NCI-H1694 treated with DMSO at 0.1 percent for 48 hours (cell line): ENCODE results near the gene SORCS1.

ENCODE experiments used
- DNase-seq: peaks from one replicate; lab custom pipeline; 2025; lab: John Stamatoyannopoulos, UW

Gene SORCS1

DNA sequence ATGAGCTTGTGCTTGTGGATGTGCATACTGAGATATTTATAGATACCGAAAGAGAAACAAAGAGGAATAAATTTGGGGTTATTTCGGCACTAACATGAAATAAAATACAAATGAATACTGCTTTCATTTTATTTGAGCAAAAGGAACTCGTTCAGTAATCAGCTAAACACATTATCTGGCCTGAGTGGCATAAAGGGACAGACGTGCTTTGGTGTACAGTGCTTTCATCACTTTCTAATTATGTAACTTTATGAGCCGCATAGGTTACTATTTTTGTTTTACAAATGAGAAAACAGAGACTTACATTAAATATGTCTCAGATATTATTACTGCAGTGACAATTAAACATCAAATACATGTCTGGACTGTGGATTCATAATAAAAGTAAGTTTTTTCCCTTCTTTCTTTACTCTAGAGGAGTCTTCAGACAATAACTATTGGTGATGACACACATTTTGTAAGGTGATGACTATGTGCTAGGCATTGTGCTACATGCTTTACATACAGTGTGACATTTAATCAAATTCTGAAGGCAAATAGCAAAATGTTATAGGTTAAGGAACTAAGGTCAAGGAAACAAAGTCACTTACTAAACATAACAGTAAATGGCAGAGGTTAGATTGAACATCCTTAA, 503.3 kb downstream of the SORCS1 start:
- DNase-seq = no peak

DNA sequence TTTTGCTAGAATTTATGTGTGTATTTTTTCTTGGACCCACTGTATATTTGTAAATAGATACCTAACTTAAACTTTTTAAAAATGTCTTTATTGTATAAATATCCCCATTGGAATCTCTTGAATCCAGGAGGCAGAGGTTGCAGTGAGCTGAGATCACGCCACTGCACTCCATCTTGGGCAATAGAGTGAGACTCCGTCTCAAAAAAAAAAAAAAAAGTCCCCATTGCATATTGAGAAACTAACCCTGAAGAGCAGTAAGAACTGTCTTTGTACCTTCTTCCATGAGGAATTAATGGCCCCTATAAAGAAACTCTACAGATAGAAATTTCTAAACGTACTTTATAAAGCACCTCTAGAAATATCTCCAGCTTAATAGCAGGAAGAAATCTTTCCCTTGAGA, 504.0 kb downstream of the SORCS1 start:
- no peak for DNase-seq

DNA sequence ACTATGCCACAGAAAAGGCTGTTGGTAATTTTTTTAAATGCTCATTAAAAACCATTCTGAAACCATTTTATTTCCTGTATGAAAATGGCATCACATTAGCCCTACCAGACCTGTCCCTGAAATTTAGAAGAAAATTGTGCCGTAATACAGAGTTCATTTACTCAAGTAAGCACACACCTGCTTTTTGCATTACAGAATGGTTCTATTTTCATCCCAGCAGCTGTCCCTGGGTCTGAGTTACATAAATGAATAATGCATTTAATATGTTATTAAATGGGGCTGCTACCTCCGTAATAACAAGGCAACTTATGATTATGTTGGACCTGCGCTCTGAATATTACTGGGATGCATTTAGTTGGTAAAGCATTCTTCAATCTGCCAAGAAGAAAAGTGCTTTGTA, 508.9 kb downstream of the SORCS1 start:
- no peak for DNase-seq

DNA sequence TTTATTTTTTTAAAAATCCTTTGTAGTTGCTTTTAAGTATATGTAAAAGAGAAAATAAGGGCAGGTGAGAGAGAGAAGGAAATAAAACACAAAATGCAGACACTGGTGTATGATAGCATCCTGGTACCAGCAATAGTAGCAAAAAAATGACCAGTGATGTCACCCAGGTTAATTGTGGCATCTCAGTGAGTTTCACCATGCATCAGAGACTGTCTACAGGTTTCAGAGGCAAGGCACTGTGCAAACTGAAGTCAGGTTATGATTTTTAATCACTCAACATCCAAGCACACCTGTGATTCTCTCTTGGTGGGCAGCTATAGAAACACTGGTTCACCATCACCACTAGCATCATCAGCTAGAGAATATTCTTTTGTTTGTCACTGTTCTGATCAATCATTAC, 509.3 kb downstream of the SORCS1 start:
- no peak for DNase-seq

DNA sequence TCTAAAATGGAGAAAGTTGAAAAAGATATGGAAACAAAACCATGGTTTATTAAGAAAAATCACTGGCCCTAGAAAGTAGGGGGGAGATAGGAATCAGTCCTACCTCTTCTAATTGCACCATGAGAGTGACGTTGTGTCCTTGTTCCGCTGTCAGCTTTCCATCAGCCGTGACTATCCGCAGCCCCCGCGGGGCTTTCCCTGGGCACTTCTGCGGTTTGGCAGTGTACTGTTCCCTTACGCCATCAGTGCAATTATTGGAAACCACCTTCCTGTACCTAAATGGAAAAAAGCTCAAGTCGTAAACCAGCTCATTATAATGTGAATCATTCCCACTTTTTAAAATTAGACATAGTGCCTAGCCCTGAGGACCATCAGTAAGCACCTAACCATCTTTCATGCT, 512.2 kb downstream of the SORCS1 start:
- no peak for DNase-seq

DNA sequence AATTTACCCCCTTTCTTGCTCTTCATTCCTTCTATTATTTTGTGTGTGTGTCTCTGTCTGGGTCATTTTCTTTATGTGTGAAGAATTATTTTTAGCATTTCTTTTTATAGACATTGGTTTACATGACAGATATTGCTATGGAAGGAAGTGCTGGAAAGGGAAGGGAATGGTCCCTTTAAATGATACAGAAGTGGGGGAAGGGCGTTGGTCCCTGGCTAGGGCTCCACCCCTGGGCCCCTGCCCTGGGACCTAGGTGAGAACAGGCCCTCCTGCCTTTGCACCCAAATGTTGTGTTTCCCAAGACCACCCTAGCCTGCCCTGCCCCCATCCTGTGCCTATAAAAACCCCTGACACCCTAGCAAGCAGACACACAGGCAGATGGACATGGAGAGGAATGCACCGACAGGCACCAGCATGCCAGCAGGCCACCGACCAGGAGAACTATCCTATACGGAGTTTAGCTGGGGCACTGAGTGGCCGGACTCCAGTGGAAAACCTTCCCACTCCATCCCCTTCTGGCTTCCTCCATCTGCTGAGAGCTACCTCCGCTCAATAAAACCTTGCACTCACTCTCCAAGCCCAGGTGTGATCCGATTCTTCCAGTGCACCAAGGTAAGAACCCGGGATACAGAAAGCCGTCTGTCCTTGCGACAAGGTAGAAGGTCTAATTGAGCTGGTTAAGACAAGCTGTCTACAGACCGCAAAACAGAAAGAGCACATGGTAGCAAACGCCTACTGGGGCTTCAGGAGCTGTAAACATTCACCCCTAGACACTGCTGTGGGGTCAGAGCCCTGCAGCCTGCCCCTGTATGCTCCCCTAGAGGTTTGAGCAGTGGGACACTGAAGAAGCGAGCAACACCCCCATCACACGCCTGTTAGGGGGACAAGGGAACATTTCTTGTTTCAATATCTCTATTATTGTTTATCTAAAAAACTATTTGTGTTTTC, 515.7 kb downstream of the SORCS1 start:
- no peak for DNase-seq

DNA sequence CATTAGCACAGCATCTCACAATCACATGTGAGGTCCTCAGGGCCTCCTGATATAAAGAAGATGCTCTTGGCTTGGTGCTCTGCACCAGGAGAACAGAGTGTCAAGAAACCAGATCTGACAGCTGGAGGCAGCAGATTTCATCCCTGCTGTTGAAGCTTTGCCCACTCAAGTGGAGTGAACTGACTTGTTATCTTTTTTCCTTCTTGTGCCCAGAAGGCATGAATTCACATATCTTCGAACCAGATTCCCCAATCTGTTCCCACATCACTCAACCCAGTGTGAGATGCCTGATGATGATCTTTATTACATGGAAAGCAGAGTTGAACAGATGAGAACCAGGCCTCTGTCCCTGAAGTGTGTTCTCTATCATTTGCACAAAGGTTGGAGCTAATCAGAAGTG, 521.0 kb downstream of the SORCS1 start:
- no peak for DNase-seq

DNA sequence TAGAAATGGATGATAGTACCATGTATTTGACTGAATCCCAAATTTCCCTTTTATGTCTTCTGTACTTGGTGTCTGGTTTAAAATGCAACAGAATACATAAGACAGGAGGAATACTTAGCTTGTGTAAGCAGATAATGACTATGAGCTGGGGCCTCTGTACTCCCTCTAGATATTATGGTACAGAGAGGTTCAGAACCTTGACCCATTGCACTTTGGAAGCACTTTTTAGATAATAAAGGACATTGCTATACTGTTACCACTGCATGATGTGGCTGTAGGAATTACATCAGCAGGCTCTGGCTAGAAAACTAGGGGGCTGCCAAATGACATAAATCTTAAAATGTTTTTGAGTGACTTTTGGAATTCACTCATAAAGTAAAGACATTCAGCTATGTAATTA, 526.6 kb downstream of the SORCS1 start:
- no peak for DNase-seq

DNA sequence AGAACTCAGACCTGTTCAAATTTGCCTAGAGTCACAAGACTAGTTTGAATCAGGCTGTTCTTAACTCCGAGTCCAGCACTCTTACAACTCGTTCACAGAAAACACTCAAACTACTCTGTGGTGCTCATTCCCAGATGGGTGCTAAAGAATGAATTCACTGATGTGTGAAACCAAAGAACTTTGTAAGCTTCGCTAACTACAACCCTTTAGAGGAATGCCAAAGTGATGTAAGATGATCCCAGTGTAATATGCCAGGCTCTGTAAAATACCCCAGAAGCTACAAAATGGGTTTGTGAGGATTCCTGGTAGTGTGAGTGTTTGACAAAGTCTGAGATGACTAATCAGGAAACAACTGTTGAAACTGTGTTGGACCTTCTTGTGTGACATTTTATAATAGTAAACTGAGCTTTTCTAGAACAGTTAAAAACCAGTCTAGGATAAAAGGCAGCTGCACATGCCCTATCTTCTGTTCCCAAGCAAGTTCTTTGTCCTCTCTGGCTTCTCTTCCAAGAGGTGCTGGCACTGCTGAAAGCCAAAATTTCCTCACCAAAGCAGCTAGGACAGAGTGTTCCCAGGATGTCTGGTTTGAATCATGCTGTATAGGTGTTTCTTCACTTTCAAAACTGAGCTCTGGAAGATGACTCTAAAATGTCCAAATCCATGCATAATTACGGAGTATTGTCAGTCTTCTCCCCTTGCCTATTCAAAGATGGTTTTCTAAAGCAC, 527.6 kb downstream of the SORCS1 start:
- no peak for DNase-seq

DNA sequence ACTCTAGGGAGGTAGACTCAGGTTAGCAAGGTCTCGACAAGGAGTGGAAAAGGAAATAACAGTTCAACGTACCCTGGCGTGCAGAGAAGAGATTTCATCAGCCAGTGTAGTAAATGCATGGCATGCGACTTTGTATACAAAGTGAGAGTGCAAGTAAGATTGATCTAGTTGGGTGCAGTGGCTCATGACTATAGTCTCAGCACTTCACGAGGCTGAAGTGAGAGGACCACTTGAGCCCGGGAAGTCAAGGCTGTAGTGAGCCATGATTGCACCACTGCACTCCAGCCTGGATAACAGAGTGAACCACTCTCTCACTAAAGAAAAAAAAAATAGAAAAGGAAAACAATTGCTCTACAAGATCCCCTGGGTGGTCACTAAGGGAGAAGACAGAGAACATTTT, 528.6 kb downstream of the SORCS1 start:
- DNase-seq = no peak

DNA sequence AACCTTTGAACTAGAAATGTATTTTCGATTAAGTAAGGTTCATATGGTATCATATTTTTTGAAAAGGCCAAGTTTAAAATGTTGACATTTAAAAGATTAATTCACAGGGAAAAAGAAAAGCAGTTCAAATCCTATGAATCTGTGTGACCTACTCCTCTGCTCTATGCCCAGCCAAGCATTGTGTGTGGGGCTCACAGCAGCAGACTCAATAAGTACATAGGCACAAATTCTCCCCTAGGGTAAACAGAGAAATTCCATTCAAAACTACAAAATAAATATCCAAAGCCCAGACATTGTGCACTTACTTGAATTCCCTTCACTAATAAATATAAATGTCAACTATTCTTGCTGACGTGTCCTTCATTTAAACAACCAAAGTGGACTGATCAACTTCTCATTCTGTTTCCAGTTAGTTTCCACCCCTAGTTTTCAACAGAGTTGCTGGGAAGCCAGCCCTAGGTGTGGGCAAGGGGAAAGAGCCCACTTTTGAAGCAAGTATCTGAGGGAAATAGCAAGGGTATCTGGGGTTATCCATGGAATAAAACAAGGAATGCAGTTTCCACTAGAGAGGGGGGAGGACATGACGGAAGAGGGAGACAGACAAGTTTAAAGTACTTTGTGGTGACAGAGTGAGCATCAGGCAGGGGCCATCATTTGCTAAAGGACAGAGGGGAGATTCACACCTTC, 533.3 kb downstream of the SORCS1 start:
- no peak for DNase-seq

DNA sequence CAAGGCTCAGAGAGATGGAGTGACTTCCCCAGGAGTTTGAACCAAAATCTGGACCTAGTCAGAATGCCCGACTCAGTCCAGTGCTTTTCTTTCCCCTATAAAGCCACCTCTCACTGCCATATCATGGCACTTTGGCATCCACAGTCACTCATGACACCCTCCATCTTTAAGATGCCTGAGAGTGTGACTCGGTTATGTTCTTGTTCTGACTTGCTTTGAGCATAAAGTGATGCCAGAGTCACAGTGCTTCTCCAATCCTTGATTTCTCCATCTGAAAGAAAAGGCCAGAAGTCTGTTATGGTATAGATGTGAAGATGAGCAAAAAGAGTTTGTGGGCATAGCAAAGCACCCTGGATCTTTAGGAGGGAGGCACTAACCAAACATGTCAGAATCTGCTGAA, 538.1 kb downstream of the SORCS1 start:
- no peak for DNase-seq

DNA sequence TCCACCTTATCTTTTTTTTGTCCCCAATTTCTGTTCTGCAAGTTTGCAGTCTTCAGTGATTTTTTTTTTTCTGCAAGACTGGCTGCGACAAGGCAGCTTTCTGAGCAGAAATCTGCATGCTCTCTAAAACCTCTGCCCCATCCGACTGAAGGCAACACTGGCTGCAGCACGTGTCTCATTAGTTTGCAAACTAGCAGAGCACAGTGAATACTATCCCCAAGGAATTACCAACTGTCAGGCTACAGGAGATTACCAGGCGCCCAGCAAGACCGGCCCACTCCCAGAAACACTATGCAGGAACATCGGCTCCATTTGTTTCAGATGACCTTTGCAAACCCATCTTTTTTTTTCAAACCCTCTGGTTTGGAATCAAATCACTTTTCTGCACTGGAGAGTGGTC, 538.8 kb downstream of the SORCS1 start:
- no peak for DNase-seq

DNA sequence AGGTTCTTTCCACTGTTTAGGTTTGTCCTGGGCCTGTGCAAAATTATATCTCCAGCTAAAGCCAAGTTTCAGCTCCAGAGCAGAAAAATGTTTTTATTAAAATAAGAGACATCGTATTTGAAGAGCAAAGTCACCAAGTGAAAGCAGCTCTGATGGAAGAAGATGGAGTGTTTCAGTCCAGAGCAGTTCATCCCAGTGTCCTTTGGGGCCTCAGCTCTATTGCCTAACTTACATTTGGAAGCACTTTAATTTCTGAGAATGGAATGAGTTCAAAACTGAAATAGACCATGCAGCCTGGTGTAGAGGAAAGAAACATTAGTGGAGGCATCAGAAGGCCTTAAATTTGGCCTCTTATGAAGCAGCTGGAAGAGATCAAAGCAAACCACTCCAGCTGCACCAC, 545.2 kb downstream of the SORCS1 start:
- no peak for DNase-seq

DNA sequence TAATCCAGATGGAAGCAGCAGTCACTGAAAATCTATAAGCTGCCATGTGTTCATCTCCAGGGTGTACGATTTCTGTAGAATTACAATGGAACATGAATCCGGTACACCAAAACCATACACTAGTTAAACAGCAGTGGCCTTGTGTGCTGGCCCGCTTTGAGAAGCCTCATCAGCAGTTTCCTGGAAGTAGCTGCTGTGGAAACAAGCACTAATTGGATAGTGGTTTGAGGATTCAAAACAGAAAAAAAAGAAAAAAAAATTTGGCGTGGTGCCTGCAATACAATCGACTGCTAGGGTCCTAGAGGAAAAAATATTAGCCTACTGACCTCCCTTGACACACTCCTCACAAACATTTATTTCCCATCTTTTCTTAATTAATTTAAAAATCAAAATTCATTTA, 545.9 kb downstream of the SORCS1 start:
- DNase-seq = no peak

DNA sequence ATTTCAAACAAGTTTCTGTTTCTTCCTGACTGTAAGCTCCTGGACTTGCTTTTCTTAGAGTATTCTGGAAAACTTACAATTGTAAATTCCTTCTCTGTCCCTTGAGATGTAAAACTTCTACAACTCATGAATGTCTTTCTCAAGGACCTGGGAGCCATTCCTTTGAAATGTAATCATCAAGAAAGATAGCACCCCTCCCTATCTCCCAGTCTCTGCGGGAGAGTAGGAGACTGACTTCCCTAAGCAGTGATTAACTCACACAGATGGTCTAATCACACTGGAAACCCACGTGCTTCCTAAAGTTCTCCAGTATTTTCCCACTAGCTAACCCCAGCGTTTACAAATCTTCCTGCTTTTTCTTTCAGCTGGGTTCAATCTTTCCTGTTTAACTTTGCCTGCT, 549.4 kb downstream of the SORCS1 start:
- DNase-seq = no peak

DNA sequence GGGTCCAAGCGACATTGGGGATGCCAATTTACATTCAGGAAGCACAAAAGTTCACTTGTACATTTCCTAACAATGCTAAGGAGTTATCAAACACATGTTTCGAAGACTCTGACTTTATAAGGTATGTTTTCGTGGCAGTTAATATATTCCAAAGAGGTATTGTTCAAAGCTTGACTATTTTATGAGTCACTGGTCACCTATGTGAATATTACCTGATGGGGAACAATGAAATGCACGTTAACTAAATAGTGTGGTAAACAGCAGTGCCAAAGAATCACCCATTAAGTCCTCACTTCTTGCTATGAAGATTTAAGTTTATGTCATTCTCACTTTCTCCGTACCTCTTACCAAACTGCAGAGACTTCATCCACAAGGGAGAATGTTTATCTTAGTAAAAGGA, 550.2 kb downstream of the SORCS1 start:
- DNase-seq = no peak

DNA sequence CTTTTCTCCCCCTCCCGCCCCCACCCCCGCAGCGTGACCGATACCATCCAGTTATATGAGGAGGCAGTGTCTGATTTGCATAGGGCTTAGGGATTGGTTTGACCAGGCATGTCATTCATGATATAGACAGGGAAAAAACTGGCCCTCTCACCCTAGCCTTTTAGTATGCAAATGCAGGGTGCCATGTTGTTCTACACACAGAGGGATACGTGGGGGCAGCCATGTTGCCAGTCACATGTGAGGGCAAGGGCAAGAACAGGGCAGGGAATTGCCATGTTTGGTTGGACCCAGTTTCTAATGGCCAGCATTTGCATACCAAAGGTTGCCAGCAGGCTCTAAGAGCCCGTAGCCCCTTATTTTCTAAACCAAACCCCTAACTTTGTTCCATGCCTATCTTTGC, 552.1 kb downstream of the SORCS1 start:
- DNase-seq = no peak

DNA sequence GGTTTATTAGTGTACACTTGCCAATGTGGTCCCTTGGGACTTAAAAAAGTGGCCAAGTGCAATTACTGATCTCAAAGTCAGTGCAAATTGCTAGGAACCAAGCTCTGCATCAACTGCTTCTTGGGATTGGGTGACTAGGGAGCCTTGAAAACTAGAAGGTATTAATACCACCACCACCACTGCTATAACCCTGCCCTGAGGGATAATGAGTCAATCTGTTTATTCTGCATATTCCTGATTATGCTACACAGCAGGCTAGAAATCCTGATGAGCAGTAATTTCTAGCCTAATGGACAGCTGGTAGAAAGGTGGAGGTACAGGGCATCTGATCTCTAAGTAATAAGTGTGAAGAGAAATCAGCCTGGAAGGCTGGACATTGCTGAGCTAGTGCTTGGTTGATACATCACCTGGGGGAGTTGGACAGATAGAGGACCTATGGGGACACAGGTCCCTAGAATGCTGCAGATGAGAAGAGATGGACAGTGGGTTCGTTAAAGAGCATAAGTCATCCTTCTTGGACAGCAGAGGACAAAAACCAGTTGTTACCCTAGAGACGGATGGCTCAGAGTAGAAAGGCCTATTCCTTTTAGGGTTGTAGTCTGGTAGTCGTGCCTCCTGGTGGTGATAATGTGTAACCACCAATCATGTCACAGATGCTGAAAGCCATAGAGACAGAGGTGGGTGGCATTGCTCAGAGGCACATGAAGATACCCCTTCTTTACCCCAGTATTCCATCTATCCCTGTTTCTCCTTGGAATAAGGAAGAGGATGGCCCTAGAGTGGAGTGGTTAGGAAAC, 554.8 kb downstream of the SORCS1 start:
- DNase-seq = no peak

DNA sequence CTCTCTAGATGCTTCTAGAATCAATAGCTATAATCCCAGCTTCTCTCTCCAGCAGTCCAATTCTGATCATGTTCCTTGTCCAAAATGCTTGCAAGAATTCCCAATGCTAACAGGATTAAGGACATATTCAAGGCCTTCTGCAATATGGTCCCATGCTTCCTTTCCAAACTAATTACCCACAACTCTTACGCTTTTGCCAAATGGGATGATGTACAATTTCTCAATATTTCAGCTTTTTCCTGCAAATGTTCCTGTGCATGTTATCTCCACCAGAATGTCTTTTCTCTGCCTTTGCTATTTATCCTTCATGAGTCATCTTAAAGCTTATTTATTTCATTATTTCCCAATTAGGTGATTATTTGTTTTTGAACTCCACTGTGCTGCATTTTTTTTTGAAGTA, 556.4 kb downstream of the SORCS1 start:
- no peak for DNase-seq

DNA sequence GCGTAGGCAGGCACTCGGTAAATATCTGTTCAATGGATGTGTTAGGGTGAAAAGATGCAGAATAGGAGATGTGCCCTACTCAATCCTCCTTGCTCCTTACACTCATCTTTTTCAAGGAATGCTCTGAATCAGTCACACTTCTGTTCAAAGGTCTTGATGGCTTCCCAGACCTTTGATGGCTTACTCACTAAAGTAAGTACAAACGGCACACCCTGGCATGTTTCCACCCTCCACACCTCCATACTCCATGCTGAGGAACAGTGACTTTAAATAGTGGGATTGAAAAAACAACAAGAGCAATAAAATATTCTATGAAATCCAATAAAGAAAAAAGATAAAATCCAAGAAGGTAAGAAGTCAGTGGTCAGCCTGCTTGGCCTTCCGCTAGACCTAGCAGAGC, 569.2 kb downstream of the SORCS1 start:
- DNase-seq = no peak

DNA sequence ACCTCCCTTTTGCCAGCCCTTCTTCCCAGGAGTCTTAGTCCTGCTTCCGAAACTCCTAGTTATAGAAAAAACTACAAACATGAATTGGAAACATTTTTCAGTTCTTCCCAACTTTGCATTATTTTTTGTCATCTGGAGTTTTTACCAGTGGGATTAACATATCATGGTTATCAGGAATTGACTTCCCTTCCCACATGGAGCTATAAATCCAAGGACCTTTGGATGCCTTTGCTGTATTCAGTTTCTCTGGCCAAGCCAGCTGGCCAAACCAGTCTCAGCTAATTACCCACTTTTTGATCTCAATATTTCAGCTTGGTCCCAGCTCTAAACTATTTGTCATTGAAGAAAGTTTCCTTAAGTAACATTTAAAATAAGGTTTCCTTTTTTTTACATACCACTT, 570.6 kb downstream of the SORCS1 start:
- no peak for DNase-seq
